HG03139 (cell line): ENCODE results near the gene MYL10.

ENCODE experiments used
- ATAC-seq: cut with Tn5 transposase; IDR thresholded peaks from one replicate; pipeline ENCODE4 v1.9.1; 2021; ENCODE audit not compliant: unreplicated experiment

MYL10 gene

DNA sequence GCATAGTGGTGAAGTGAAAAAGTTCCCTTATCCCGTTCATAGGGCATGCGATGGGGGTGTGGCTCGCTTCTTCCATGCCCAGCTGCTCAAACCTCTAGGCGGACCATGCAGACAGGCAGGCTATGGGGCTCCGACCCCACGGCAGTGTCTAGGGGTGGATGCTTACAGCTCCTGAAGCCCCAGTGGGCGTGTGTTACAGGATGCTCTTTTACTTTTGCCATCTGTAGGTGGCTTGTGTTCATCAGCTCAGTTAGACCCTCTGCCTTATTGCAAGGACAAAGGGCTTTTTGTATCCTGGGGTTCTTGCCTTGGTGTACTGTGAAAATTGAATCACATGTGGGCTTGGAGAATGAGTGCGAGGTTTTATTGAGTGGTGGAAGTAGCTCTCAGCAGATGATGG lies at the start of gene MYL10:
TSS of gene MYL10 (minus strand) at position 126 of the 400 bp plus-strand sequence. CDS start 178 bp downstream, outside the sequence.
- ATAC-seq = no peak

DNA sequence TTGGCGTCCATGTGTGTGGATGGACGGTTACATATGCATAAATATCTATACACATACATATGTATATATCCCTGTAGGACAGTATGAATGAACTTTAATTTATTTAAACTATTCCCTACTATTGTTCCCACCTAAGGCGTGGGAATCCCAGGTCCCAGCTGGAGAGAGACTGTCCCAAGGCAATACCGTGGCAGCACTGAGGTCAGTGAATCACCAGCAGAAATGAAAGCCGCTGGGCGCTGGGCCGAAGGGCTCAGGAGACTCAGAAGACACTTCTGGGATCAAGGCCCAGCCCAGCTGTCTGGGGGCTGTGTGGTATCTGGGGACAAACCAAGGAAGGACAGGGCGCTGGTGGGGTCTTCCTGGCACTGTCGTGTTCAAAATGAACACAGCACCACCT lies 49.6 kb upstream of the MYL10 start:
- no peak for ATAC-seq

DNA sequence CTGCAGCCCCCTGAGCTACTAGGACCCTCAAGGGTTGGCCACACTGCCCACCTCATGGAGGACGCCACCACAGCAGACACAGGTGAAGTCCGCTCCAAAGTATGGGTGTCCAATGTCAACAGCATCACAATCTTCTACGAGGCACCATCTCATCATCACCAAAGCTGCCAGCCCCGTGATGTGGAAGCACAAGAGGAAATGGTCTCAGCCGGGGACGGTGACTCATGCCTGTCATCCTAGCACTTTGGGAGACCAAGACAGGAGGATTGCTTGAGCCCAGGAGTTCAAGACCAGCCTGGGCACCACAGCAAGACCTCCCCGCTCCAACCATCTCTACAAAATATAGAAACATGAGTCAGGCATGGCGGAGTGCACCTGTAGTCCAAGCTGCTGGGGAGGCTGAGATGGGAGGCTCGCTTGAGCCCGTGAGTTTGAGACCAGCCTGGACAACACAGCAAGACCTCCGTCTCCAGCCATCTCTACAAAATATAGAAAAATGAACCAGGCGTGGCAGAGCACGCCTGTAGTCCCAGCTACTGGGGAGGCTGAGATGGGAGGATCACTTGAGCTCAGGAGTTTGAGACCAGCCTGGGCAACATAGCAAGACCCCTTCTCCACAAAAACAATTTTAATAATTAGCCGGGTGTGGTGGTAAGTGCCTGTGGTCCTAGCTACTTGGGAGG lies 48.8 kb upstream of the MYL10 start:
- ATAC-seq = no peak

DNA sequence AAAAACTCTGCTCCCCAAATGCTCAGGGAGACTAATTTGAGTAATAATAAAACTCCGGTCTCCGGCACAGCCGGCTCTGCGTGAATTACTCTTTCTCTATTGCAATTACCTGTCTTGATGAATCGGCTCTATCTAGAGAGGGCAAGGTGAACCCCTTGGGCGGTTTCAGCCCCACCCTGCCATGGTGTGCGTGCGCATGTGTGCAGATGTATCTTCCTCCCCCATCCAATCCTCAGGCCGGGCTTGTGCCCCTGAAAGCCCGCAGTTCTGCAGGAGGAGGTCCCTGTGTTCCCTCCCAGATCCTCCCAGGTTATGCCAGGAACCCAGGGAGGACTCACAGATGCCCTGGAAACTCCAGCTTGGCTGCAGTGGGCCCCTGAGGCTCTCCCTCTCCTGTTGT lies 48.3 kb upstream of the MYL10 start:
- no peak for ATAC-seq

DNA sequence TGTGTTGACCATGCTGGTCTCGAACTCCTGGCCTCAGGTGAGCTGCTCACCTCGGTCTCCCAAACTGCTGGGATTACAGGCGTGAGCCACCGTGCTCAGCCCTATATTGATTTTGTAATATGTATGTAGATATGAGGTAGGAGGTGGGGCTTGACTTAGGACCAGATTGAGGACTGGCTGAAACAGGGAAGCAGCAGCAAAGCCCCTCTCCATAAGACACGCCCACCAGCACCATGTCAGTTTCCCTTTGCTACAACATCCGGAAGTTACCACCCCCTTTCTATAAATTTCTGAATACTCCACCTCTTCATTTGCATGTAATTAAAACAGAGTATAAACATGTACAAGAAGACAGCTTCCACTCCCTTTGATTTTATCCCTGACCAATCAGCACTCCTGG lies 47.9 kb upstream of the MYL10 start:
- ATAC-seq = no peak

DNA sequence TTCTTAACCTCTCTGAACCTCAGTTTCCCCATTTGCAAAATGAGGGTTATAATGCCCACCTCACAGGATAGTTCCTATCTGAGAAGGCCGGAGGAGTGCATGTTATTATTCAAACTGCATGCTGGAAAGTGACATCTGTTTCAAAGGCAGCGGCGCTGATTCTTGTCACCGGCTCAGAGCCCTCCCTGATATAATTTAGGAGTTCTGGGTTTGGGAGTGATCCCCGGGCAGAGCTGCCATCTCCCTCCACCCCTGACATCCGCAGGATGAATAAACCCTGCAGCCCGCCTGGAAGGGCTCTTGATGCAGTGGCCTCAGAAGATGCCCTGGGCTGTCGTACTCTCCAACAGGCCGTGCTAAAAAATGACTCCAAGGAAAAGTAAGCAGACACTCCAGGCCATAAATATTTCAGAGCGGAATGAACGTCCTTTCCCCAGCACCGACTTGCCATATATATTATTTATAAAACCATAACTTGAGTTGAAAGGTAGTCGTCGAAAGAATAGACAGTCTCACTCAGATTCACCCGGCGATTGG lies 47.0 kb upstream of the MYL10 start:
- no peak for ATAC-seq

DNA sequence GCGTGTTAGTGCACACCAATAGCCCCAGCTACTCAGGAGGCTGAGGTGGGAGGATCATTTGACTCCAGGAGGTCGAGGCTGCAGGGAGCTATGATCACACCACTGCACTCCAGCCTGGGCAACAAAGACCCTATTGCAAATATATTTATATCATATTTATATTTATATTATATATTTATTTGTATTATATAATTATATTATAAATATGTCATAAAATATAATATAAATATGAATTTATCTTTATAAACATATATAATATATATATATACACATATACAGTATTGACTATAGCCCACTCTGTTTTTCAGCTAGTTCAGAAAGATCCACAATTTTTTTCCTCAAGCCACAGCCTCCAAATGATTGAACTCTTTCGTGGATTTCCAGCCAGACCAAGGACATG lies 45.3 kb upstream of the MYL10 start:
- ATAC-seq = no peak

DNA sequence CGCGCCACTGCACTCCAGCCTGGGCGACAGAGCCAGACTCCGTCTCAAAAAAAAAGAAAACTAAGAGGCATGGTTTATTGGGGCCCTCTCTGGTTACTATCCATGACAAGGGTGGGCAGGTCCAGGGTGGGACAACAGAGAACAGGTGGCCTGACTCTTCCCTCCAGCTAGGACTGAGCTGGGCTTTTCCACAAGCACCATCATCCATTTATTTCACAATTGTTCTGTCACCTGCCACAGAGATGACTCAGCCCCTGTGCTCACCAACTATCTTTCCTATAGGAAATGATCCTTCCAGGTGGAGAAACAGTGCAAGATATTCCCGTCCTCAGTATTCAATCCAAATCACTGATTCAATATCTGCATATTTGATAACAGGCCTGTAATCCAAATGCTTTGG lies 44.9 kb upstream of the MYL10 start:
- ATAC-seq = no peak

DNA sequence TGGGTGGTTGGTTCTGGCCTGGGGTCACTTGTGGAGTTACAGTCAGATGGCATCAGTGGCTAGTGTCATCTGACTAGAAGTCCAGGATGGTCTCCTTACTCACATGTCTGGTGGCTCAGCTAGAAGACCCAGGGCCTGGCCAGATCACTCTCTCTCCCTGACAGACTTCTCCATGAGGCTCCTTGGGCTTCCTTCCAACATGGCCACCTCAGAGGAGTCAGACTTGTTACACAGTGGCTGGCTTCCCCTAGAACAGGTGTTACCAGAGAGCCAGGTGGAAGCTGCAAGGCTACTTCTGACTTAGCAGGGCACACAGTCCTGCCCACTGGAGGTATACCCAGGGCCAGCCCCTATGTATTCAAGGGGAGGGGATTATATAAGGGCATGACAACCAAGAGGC lies 44.2 kb upstream of the MYL10 start:
- no peak for ATAC-seq

DNA sequence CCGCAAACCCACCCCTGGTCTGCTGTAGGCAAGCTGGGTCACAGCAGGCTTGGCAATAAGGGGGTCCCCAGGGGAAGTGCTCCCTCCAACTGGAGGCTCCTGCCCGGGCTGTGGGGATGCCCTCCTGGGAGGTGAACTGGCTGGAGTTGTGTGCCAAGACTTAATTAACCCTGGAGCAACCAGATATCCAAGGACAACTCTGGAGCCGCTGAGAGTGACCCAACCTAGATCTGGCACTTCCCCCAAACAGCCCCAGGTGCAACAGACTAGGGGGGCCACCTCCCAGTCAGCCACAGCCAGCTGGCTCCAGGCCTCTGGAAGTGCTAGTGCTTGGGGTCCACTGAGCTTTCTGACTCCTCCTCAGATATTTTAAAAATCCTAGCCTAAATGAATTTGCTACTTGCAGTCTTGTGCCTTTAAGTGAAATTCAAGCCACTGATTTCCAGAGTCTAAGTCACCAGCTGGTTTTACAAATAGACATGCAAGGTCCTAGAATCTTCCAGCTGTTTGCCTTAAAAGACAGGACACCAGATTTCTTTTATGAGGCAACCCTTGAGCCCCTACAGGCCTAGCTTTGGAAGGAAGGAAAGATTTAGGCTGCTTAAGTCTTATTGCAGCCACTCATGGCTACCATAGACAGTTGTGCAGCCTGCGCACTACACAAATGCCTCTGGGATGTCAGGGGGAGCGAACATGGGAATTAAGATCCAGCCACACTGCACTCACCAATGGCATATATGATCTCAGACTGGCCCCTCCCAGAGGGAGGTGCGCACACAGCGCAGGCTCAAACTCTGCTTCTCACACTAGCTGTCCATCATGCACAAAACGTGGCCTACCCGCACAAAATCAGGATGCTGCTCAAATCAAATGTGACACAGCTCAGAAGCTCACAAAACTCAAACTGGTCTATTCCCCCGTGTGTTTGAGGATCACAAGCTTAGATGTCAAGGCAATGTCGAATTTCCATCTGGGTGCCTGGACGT lies 42.6 kb upstream of the MYL10 start:
- ATAC-seq = no peak

DNA sequence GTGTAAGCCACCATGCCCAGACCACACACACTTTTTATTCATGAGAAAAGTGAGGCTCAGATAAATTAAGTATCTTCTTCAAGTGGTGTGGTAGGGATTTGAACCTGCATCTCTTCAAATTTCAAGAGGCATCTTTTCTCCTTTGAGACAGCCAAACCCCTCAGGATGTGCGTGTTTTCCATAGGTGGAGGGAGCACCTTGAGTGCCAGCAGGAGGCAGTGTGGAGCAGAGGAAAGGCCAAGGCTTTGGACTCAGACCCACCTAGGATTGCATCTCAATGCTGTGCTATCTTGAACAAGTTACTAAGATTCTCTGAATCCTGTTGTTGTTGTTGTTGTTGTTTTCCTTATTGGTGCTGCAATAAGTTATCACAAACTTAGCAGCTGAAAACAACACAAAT lies 40.2 kb upstream of the MYL10 start:
- ATAC-seq = no peak

DNA sequence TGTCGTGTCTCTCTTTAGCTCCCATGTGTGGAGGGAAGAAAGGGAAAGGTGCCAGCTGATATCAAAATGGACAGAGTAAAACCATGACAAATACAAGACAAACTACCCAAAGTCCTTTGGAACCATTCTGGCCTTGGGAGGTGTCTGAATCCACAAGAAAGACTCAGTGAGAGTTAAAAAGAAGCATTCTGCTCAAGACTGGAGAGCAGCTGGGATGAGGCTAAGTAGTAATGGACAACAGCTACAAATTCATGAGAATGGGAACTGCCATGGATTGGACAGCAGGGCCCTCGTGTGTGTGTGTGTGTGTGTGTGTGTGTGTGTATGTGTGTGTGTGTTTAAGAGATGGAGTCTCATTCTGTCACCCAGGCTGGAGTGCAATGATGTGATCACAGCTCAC lies 39.6 kb upstream of the MYL10 start:
- ATAC-seq = no peak

DNA sequence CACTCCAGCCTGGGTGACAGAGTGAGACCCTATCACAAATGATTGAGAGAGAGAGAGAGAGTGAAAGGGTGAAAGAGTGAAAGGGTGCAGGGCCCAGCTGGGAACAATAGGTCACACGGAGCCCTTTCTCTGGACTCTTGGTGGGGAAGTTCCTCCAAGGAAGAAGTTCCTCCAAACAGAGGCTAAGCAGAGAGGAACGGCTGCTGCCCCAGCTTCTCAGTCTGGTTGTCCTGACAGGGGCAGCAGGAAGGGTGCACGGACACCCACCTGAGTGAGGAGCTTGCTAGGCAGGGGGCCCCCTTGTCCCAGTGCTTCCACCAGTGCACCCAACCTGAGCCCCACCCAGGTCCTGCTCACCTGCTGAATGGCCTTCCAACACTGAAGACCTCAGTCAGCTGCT lies 38.8 kb upstream of the MYL10 start:
- no peak for ATAC-seq

DNA sequence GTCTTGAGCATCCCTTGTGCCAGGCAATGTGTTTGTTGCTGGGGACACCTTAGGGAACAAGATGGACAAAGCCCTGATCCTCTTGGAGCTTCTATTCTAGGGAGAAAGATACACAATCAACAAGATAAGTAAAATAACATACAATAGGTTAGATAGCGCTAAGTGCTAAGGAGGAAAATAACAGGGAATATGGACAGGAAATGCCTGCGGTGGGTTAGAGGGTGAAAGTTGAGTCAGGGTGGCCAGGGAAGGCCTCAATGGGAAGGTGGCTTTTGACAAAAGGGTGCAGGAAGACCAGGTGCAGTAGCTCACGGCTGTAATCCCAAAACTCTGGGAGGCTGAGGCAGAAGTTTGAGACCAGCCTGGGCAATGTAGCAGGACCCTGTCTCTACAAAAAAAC lies 38.3 kb upstream of the MYL10 start:
- ATAC-seq = no peak

DNA sequence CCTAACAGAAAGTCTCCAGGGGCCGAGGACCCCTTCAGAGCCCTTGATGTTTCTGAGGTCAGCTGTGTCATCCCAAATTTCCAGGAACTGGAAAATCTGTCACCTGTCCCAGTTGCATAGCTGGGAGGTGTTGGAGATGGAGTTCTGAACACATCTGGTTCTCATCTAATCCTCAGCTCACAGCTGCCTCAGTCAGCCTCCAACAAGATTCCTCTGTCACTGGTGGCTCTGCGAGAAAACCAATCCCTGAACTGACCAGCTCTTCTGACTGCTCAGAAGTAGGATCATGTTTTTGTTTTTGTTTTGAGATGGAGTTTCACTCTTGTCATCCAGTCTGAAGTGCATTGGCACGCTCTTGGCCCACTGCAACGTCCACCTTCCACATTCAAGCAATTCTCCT lies 37.6 kb upstream of the MYL10 start:
- no peak for ATAC-seq

DNA sequence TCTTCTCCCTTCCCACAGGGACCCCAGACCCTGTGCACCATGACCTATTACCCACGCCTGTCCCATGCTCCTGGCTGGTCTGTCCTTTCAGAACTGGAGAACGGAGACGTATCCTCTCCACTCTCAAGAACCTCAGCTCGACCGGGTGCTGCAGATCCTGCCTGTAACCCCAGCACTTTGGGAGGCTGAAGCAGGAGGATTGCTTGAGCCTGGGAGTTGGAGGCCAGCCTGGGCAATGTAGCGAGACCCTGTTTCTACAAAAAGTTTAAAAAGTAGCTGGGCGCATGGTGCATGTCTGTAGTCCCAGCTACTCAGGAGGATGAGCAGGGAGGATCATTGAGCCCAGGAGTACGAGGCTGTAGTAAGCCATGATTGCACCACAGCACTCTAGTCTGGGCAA lies 37.2 kb upstream of the MYL10 start:
- ATAC-seq = no peak

DNA sequence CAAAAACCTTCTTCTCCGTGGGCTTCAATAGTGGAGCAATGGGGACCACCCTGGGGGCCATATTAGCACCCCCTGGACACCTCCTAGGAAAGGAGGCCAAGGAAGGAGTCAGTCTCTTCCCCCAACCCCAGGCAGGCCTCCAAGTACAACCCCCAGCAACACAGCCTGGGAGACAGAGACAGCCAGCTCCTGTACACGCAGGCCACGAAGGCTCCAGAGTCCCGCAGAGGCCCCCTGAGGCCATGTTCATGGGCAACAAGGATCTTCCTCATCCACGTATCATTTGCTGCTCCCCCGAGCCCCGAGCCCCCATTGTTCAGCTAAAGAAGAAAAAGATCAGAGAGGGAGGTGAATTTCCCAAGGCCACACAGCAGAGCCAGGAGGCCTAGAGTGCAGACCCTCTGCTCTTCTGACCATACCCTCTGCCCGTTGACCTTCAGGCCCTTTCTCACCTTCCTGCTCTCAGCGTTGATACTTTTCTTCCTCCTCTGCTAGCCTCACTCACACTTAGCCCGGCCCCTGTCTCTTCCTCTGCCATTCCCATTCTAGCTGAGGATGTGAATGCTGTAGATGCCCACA lies 35.9 kb upstream of the MYL10 start:
- ATAC-seq = no peak

DNA sequence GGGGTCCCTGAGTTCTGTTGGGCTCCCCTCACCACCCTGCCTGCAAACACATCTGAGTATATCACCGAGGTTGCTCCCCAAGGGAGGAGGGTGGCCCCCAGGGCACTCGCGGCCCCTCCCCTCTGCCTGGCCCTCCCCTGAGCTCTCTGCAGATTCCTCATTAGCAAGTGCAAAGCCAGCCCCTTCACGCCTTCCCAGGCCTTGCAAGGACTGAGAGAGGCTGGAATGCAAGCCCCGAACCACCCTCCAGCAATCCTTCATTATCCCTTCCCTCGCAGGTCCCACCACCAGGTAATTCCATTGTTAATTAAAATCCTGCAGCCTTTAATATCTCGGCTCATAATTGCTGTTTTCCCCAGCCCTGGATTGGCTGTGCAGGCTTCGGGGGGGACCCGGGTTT lies 35.3 kb upstream of the MYL10 start:
- ATAC-seq = no peak

DNA sequence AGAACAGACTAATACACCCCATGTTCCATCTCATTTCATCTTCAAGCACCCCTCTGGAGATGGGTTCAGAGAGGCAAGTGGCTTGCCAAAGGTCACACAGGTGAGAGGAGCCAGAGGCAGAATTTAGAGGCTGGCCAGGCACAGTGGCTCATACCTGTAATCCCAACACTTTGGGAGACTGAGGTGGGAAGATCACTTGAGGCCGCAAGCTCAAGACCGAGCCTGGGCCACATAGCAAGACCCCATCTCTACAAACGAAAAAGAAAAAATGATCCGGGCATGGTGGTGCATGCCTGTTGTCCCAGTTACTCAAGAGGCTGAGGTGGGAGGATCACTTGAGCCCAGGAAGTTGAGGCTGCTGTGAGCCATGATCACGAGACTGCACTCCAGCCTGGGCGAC lies 34.7 kb upstream of the MYL10 start:
- no peak for ATAC-seq

DNA sequence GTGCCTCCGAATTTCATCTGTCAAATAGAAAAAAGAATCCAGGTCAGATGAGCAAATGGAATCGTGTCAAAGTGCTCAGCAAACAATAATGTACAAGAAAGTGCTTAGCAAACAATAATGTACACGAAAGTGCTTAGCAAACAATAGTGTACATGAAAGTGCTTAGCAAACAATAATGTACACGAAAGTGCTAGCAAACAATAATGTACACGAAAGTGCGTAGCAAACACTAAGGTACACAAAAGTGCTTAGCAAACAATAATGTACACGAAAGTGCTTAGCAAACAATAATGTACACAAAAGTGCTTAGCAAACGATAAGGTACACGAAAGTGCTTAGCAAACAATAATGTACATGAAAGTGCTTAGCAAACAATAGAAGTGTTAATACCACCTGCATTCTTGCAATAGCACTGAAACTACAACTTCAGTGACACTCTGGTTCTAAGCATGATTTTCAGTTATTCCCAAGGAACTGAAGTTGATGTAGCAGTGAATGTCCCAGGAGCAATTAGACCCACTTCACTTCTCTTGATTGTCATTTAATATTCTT lies 33.4 kb upstream of the MYL10 start:
- ATAC-seq = no peak

DNA sequence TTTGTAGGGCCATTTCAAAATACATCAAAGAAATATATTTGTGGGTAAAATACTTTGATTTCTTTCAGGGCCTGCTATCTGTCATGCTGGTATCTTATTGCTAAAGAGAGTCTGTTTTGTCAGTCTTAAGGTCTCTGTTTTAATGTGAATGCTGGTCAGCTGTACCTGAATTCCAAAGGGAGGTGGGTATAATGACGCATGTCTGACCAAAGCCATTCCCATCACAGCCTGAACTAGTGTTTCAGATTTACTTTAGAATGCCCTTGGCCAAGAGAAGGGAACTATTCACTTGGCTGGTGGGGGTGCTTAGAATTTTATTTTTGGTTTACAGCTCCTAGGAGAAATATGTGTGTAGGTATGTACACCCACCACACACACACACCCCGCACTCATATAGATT lies 30.6 kb upstream of the MYL10 start:
- no peak for ATAC-seq
